GM21717 (cell line): ENCODE measurements around the gene CTDSP2.
A peak's percentile ranks its signal among the peaks of the same experiment; 100 is the strongest.
"Not testable (repeated sequence)": the region's sequence is repeated elsewhere in the genome, so short reads cannot be mapped to it uniquely, and the experiment has no call there.

ENCODE experiments used
- ATAC-seq: cut with Tn5 transposase; IDR thresholded peaks from one replicate; pipeline ENCODE4 v1.9.1; 2021; ENCODE audit warnings: mild to moderate bottlenecking, moderate library complexity; ENCODE audit not compliant: unreplicated experiment

Gene CTDSP2

DNA sequence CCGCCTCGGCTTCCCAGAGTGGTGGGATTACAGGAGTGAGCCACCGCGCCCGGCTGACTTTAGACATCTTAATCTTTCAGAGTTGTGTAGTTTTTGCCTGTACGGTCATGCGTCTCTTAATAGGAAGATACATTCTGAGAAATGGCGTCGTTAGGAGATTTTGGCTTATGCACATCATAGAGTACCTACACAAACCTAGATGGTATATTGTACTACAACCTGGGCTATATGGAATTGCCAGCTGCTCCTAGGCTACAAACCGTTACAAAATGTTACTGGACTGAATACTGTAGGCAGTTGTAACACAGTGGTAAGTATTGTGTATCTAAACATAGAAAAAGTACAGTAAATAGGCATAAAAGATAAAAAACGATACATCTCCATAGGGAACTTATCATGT lies 62.7 kb downstream of the CTDSP2 start:
- no peak for ATAC-seq

- no peak for ATAC-seq
These were observed 63.1 kb downstream of the CTDSP2 start for GRCh38 chr12:57783466-57783801.

DNA sequence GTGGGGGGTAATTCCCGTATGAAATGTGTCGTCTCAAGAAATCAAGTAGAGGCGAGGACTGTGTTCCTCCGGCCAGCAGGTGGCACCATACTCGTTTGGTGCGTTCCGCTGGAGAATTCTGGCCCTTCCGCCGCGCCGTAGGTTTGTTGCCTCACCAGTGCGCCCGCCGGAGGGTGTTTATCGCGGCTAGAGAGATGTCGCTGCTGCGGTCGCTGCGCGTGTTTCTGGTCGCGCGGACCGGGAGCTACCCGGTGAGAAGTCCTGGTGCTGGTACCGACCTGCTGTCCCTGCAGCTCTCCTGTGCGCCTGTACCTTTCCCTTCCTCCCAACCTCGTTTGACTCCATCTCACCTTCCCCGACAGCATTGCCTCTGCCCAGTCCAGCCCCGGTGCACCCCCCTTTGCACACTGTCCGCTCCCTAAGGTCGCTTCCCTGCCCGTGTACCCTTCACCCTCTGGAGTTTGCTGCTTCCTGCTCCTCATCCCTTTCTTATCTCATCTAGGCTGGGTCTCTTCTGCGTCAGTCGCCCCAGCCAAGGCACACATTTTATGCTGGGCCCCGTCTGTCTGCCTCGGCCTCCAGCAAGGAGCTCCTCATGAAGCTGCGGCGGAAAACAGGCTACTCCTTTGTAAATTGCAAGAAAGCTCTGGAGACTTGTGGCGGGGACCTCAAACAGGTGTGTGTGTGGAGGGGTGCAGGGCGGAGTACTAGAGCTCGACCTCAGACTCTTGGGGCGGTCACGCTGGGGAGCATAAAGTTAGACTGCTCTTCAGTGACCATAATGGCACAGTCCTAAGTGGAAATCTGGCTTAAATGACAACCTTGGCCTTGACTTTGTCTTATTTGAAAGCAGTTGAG lies 63.7 kb downstream of the CTDSP2 start, which contains the start of gene TSFM:
Gene TSFM, plus strand, starts transcription at position 180 of the 858 bp plus-strand sequence. Its CDS starts 15 bp downstream, at position 195.
- peak; percentile 85 for ATAC-seq

- ATAC-seq, result peak; percentile 7
These were observed 64.3 kb downstream of the CTDSP2 start for GRCh38 chr12:57782243-57782607.

DNA sequence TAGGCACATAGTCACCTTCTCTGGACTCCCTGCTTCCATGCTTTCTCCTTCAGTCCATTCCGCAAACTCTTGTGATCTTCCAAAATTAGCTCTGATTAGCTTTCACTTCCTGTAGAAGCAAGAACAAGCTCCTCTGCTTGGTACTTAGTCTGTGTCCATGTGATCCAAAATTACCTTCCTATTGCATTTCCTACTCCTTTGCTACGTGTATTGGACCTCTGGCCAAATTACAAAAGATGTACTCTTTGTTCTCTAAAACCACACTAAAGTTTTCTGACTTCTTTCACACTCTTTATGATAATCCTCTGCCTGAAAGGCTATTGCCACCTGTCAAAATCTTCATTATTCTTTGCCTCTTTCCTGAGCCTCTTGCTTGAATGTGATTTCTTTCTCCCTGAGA lies 64.7 kb downstream of the CTDSP2 start:
- no peak for ATAC-seq

GRCh38 chr12:57781244-57781643 lies 65.3 kb downstream of the CTDSP2 start:
- no peak for ATAC-seq

DNA sequence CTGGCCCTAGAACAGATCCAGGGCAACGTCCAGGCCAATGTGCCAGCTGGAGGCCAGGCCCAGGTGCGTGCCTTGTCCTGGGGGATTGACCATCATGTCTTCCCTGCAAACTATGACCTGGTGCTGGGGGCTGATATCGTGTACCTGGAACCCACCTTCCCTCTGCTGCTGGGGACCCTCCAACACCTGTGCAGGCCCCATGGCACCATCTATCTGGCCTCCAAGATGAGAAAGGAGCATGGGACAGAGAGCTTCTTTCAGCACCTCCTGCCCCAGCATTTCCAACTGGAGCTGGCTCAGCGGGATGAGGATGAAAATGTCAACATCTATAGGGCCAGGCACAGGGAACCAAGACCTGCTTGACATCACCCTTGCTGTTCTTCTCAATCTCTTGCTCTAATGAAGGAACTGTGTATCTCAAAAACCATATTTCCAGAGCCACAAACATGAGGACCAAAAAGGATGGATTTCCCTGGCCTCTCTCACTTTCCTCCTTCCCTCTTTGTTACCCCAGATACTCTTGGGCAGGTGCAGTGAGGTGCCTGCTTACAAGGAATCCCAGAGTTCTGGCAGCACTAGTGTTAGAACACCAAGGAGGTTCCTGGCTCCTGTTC lies 66.1 kb downstream of the CTDSP2 start:
- ATAC-seq, result no peak

- ATAC-seq, result no peak
These were observed 66.8 kb downstream of the CTDSP2 start for GRCh38 chr12:57779736-57780135.

- ATAC-seq, result no peak
These were observed 68.6 kb downstream of the CTDSP2 start for GRCh38 chr12:57777911-57778310.

- no peak for ATAC-seq
These were observed 69.2 kb downstream of the CTDSP2 start for GRCh38 chr12:57777367-57777766.

- no peak for ATAC-seq
These were observed 70.3 kb downstream of the CTDSP2 start for GRCh38 chr12:57776247-57776587.

DNA sequence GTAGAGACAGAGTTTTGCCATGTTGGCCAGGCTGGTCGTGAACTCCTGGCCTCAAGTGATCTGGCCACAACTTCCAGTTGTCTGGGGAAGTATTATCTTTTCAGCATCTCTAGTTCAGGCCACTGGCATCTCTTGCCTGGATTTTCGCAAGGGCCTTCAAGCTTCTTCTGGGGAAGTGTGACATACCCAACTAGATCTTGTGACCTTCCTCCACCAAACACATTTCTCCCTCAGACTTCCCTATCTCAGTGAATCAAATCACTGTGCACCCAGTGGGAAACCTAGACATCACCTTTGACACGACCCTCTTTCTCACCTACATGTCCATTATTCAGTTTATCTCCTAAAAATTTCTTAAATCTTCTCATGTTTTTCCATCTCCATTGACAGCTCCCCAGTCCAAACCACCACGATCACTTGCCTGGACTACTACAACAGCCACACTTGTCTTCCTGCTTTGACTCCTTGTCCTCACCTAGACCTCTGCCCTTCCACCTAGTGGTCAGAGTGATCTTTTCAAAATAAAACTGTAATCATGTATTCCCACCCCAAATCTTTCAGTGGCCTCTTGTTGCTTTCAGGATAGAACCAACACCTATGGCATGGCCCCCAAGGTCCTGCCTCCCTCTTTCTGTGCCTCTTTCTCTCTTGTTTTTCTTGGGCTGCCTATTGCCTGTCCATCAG lies 70.8 kb downstream of the CTDSP2 start:
- ATAC-seq, result no peak

DNA sequence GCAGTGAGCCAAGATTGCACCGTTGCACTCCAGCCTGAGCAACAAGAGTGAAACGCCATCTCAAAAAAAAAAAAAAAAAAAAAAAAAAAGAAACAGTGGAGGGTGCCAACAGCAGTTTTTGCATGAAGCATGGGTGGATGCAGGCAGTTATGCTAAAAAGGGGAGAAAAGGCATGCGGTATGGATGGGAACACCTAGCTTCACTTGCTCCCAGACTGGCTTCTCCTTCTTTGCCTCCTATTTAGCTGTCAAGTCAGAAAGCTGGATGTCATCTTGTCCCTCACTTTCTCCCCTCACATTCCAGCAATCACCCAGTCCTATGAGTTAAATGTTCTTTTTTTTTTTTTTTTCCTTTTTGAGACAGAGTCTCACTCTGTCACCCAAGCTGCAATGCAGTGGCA lies 71.5 kb downstream of the CTDSP2 start:
- ATAC-seq, result no peak

DNA sequence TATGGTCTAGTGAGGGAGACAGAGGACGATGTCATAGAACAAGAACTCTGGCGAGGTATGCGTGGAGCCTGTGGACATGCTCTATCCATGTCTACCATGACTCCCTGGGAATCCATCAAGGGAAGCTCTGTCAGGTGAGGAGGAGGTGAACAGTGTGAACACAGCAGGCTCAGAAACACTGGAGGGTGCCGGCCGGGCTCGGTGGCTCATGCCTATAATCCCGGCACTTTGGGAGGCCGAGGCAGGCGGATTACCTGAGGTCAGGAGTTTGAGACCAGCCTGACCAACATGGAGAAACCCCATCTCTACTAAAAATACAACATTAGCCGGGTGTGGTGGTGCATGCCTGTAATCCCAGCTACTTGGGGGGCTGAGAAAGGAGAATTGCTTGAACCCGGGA lies 71.9 kb downstream of the CTDSP2 start:
- not testable (repeated sequence) for ATAC-seq

GRCh38 chr12:57772429-57773322 lies 73.9 kb downstream of the CTDSP2 start, which contains the start of gene EEF1AKMT3:
TSS of gene EEF1AKMT3 (plus strand) at chr12:57772614. CDS start at chr12:57772725, 111 bp downstream.
- ATAC-seq, result peak; percentile 33

DNA sequence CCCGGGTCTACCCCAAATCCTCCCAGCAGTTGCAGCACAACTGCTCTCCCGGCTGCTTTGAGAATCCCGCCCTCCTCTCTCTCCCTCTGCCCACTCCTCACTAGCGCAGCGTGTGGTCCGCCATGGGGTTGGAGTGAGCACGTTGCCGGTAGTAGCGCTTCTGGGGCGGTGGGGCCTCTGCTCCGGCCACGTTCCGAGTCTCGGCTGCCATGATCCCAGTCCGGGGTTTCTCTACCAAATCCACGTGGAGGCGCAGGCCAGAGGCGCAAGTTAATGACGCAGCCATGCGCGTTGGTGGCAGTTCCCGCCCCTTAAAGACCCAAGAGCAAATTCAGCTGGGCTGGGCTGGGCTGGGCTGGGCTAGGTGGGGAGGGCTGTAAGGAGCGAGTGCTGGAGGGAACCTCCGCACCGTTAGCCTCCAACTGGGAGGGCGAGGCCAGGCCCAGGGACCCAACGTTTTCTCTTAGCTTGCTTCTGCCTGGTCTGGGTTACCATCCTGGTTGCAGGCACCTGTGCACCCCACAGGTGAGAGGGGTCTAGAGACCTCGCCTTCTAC lies 74.6 kb downstream of the CTDSP2 start, which contains the start of gene METTL1:
Gene METTL1, minus strand, starts transcription at position 233 of the 556 bp plus-strand sequence. Its CDS starts 22 bp downstream, at position 211.
- ATAC-seq, result peak; percentile 72

DNA sequence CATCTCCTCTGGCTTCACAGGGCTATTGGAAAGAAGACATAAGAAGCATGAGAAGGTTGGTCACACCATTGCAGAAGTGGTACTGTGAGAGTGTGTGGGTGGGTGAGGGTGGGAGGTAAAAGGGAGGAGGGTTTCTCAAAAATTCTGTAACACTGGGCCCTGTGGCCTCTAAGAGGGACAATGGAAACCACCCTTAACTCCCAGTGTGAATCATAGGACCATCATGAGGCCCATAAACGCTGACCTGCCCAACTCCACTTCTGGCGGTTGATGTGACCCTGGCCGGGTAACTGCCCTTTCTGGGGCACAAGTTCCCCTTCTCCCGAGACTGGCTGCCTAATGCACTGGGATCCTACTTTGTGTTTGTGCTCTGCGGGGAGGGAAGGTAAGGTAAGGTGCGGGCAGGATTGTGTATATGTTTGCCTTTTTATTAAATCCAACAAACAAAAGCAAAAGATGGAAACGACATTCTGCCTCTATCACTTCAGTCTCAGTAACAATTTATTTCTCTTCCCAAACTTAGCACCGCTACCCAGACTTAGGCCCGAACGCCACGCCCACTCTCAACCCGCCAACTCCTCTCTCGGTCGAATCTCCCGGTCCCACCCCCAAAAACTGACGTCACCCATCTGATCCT lies 75.2 kb downstream of the CTDSP2 start:
- ATAC-seq, result peak; percentile 75

DNA sequence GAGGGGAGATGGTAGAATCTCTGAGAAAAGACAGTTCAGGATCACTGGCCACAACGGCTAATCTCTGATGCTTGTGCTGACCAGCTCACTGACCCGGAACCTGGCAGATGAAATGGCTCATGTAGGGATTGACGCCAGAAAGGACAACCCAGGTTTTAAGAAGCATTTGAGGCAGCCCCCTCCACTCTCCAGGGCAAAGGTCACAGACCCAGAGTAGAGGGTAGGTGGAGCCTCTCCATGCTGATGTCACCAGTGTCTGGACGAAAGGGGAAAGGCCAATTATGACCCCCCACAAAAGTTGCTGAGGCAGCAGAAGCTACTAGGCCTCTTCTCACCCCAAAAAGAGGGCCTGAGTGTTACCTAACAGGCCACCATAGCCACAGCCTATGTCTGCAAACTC lies 75.8 kb downstream of the CTDSP2 start:
- no peak for ATAC-seq
